ENCODE measurements around the gene DYNC1H1.
"Not testable (repeated sequence)": the region's sequence is repeated elsewhere in the genome, so short reads cannot be mapped to it uniquely, and the experiment has no call there.

Gene DYNC1H1

DNA sequence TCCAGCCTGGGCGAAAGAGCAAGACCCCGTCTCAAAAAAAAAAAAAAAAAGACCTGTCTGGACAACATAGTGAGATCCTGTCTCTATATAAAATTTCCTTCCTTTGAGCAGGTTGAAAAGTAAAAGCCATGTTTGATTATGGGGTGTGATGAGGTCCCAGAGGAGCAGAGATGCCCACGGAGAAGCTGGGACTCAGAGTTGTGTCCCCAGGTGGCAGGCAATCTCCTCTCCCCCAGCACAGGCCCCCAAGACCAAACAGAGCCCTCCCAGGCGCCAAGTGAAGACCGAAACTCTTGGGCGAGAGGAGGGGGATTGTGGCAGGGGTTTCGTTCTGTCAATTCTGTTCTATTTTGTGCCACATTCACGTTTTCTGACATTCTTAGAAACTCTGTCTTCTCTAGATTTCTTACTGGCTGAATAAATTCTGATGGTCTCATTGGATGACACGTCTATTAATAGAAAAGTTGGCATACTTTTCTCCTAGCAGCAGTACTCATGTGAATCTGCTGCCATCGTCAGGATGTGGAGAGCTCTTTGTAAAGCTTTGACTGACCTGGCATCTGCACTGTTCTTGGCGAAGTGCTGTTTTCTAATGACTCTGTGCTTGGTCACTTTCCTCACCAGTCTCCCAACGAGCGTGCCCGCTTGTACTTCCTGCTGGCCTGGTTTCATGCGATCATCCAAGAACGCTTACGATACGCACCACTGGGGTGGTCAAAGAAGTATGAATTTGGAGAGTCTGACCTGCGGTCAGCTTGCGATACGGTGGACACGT lies 79.1 kb downstream of the DYNC1H1 start:
- DNase-seq = no peak

DNA sequence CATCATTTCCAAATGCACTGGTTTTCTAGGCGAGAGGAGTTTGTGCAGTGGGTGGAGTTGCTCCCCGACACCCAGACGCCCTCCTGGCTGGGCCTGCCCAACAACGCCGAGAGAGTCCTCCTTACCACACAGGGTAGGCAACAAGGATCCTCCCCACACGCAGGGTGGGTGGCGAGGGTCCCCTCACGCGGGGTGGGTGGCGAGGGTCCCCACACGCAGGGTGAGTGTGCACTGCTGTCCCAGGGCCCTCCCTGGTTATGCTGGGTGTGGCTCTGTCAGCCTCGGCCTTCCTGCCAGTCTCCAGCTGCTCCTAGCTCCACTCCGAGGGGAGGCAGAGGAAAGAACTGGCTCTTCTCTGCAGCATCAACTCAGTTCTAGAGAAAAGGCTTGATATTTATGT lies 80.2 kb downstream of the DYNC1H1 start:
- DNase-seq = no peak

DNA sequence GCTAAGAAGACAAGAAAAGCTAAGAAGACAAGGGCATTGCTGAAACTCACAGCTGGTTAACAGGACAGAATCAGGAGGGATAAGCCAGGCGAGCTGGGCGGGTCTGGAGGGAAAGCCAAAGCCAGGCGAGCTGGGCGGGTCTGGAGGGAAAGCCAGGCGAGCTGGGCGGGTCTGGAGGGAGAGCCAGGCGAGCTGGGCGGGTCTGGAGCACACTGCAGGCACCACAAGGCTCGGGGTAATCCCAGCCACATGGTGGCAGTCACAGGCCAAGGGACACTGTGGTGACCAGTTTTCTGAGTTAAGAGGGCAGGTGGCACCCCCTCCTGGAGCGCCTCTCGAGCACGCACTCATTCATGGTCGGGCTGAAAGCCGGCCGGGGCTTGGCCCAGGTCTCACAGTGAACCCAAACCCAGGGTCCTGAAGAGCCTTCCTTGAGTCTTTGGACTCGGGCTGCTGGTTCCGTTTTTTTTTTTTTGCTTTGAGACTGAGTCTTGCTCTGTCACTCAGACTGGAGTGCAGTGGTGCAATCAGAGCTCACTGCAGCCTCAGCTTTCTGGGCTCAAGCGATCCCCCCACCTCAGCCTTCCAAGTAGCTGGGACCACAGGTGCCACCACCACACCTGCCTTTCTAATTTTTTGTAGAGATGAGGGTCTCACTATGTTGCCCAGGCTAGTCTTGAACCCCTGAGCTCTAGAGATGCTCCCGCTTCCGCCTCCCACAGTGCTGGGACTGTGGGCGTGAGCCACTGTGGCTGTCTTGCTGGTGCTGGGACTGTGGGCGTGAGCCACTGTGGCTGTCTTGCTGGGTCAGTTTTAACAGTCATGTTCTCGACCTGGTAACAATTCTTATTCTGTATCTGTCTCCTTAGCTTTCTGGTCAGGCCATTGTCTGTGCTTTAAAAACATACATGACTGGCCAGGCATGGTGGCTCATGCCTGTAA lies 82.2 kb downstream of the DYNC1H1 start:
- no peak for DNase-seq

DNA sequence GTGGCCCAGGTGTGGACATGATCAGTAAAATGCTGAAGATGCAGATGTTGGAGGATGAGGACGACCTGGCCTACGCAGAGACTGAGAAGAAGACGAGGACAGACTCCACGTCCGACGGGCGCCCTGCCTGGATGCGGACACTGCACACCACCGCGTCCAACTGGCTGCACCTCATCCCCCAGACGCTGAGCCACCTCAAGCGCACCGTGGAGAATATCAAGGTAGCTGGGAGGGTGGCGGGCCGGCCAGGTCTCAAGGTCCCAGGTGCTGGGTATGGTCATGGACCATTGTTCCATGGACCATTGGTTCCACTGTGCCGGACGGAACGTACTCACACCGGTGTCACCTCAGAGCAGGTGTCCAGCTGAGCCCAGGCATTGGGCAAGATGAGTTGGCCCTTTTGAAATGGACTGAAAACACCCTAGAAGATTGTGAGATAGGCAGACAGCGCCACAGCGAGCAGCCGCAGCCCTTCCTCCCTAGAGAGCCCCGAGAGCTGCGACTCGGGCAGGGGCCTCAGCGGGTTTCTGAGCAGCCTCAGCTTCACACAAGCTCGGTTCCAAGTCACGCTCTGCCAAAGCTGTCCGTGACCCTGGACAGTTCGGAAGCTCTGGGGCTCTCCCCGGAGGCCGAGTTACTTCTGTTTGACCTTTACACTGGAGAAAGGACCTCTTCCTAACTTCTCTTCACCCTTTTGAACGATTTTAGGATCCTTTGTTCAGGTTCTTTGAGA lies 83.6 kb downstream of the DYNC1H1 start:
- DNase-seq = no peak

DNA sequence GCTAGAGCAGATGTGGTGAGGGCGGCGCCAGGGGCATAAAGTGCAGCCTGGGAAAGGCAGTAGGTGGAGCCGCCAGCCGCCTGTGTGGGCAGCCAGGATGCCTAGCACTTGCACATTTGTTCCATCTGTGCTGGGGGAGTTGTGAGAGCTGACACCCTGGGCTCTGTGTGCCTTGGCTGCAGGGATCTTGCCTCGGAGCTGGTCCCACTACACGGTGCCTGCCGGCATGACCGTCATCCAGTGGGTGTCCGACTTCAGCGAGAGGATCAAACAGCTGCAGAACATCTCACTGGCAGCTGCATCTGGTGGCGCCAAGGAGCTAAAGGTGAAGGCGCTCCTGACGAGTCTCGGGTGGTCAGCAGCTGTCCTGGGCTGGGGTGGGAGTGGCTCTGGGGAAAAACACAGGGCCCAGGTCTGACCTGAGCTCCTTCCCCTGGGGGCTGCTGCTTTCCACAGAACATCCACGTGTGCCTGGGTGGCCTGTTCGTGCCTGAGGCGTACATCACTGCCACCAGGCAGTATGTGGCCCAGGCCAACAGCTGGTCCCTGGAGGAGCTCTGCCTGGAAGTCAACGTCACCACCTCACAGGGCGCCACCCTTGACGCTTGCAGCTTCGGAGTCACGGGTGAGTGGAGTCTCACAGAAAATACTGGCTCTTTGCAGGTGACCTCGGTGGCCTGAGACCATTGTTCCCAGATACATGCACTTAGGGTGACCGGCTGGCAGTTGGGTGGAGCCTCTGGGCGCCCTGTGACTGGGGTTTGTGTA lies 85.1 kb downstream of the DYNC1H1 start:
- DNase-seq = no peak

DNA sequence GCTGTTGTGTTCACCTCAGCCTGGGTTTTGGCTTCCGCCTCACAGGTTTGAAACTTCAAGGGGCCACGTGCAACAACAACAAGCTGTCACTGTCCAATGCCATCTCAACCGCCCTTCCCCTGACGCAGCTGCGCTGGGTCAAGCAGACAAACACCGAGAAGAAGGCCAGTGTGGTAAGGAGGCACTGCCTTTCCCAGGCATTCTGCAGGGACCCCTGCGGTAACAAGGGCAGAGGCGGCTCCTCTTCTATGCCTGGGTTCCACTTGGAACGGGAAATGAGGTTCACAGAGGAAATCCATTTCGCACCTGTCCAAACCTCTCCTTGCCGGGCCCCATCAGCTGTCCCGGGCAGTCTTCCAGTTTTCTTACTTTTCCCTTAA lies 85.6 kb downstream of the DYNC1H1 start:
- no peak for DNase-seq

DNA sequence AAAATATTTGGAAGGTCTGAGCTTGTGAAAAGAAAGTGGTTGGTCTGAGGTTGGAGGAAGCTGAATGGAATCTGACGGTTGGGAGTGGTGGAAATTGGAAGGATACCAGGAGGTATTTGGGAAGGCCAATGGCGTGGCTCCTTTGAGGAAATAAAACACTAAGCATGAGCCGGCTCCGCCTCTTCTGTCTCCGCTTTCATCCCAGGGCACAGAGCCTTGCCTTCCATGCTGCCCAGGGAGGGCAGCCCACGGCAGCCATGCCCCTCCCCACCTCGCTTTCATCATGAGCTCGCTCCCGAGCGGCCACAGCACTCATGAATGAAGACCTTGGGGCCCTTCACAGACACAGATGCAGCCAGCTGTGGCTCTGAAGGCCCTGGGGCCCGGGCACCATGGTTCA lies 86.3 kb downstream of the DYNC1H1 start:
- no peak for DNase-seq

DNA sequence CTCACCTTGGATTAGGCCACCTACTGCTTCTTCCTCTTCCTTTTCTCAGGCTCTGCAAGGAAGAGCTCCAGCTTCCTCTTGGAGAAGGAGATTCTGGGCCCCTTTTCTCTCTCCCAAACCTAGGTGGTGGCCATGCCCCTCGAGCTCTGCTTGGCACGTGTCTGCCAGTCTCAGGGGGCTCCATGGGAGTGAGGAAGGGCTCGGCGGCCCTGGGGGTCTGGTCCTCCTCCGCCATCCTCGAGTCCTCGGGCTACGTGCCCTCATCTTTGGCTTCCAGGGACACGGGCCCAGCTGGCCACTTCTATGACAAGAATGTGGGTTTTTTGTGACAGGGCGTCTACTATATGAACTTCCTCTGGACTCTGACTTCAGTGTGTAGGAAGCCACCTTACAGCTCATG lies 88.1 kb downstream of the DYNC1H1 start:
- DNase-seq = no peak

DNA sequence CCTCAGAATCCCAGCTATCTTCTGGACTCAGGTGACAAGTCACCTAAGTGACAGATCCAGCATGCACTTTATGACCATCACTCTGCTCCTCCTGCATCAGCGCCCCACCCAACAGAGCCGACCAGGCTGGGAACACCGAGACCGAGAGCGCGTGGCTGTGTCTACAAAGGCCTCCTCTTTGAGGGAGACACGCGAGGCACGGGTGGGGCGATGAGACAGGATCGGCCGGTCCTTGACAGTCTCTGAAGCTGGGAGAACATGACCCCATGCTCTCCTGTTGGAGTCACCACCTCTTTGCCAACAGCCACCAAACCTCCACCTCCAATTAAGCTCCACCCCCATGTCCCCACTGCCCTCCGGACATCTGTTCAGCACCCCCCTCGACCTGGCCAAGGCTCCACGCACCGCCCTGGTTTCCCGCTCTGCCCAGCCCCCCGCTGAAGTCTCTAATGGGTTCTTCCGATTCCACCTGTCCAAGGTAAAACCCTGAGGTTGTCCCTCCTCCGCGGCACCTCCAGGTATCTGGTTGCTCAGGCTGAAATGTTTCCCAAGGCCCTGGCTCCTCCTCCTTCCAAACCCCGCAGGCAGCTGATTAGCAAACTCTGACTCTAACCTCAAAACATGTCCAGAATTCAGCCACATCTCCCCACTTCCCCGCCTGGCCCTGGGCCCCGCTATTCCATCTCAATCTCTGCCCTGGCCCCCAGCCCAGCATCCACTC lies 91.0 kb downstream of the DYNC1H1 start:
- no peak for DNase-seq

DNA sequence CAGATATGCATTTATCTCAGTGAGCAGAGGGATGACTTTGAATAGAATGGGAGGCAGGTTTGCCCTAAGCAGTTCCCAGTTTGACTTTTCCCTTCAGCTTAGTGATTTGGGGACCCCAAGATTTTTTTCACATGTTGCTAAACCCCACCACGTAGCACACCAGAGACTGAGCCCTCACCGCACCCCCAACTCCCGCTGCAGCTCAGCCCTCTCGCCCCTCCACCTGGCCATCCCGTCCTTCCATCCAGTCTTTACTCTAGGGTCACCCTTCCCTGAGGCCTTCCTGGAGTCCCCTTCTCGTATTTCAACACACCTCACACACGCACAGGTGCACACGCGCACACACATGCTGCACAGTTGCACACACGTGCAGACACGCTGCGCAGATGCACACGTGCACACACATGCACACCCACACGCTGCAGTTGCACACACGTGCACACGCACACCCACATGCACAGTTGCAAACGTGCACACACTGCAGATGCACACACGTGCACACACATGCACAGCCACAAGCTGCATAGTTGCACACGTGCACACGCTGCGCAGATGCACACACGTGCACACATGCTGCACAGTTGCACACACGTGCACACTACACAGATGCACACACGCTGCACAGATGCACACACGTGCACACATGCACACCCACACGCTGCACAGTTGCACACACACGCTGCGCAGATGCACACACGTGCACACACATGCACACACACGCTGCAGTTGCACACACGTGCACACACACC lies 92.5 kb downstream of the DYNC1H1 start:
- no peak for DNase-seq

DNA sequence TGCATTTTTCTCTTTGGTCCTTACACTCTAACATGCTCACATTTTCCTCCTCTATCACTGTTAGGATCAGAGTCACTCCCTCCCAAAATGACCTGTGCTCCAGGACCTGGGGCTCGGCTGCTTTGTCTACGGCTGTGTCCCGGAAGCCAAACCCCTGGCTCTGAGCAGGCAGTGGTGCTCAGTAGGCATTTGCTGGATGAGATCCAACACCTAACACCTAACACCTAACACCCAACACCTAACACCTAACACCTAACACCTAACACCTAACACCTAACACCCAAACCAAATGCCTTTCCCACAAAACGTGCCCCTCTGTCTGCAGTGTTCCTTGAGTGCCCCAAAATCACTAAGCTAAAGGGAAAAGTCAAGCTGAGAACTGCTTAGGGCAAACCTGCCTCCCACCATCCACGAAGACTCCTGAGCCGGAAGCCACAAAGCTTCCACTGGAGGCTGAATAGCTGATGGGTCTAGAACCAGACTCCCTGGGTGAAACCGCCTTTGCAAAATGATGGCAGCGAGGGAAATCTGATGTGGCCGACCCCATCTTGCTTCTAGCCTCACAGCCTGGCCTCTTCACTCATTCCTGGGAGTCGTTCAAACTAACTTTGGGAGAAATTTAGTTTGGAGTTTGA lies 93.2 kb downstream of the DYNC1H1 start:
- DNase-seq = no peak

DNA sequence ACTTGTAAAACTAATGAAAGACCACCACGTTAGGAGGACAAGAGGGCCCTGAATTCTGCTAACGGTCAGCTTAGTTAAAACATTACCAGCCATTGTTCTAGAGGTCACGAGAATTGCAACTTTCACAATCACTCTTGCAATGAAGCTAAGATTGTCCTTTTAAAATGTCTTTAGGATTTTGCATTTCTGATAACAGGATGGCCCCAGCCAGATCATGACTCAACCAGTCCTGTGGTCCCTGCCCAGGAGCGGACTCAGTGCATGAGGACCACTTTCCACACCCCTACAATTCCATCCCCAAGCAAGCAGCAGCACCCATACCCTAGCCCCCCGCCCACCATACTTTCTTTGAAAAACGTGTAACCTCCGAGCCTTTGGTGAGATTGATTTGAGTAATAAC lies 93.8 kb downstream of the DYNC1H1 start:
- no peak for DNase-seq

DNA sequence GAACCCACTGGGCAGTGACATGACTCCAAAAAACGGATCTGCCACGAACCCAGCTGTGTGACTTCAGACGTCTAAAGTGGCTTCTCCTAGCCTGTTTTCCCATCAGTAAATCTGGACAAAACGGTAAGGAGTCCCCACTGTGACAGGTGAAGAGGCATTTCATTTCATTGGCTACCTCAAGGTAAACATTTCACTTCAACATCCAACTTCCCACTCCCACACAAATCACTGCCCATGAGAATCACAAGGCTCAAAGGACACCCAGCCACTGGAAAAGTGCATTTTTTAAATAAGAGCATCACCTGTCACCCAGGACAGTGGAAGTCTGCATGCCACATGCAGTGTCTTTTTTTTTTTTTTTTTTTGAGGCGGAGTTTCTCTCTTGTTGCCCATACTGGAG lies 94.6 kb downstream of the DYNC1H1 start:
- no peak for DNase-seq

DNA sequence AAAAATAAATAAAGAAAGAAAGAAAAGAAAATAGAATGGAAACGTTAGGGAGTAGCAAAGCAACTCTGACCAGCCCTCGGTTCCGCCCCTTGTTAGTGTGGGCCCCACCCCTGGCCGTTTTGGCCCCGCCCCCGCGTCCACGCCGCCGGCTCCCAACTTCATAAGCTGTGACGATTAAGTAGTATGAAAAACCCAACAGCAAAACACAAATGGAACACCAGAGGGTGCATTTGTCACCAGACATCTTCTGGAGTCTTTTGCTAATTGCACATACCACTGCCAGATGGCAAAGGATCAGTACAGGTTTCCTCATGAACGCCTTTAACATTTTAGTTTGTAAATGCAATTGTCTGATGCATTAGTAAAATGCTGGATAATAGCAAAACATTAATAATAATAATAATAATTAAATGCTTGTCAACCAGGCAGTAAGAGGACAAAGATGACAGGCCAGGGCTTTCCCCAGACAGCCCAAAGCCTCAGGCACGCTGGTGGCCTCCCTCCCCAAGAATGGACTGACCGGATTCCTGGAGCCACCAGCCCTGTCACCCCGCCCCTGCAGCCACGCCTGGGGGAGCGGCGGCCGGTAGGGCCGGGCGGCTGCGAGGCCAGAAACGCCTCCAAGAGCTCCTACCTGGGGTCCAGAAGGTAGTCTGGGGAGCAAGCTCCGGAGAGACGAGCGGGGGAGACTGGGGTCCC lies 98.9 kb downstream of the DYNC1H1 start:
- peak; percentile 23 for DNase-seq

DNA sequence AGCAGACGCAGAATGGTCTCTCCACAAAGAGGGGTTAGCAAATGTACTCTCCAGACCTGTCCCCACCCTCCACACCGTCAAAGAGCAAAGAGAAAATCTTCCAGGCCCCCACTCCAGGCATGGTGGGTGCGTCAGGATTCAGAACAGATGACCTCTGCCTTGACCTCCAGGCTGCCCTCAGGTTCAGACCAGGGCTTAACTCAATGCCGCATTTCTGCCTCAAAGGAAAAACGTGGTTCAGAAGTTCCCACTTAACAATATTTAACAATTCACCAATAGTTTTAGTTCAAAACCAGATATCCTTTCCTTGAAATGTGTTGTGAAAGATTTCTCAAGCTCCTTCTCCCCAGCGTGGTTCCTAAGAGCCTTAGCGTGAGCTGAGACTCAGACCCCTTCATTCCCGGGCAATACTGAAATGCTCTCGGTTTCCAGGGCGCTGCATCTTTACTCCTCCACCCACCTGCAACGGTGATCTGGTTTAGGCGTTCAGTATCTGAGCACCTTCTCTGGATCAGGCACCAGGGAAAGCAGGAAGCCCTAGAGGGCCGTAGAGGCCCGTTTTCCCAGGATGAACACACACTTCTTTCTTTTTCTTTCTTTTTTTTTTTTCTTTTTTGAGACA lies 99.5 kb downstream of the DYNC1H1 start:
- DNase-seq = no peak

DNA sequence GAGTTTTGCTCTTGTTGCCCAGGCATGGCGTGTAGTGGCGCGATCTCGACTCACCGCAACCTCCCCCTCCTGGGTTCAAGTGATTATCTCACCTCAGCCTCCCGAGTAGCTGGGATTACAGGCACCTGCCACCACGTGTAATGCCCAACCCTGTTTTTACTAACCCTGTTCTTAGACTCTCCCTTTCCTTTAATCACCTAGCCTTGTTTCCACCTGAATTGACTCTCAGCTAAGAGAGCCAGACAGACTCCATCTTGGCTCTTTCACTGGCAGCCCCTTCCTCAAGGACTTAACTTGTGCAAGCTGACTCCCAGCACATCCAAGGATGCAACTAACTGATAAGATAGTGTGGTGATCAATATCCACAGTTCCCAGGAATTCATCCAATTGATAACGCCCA lies 100.2 kb downstream of the DYNC1H1 start:
- not testable (repeated sequence) for DNase-seq

DNA sequence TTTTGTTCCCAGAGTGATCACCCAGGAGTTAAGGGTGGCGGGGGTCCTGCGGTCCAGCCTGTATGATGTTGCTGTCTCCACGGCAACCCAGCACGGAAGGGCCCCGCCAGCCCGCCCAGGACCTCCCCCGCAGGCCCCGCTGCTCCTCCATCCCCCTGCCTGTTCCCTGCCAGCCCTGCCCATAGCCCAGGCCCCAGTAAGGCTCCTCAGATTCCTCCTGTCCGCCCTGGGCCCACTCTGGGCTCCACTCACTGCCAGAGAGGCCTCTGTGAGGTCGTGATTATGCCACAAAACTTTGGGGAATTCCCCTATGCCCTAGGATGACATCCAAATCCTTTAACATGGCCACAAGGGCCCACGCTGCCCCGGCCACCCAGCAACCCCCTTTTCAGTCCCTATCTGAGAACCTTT lies 101.7 kb downstream of the DYNC1H1 start:
- no peak for DNase-seq

DNA sequence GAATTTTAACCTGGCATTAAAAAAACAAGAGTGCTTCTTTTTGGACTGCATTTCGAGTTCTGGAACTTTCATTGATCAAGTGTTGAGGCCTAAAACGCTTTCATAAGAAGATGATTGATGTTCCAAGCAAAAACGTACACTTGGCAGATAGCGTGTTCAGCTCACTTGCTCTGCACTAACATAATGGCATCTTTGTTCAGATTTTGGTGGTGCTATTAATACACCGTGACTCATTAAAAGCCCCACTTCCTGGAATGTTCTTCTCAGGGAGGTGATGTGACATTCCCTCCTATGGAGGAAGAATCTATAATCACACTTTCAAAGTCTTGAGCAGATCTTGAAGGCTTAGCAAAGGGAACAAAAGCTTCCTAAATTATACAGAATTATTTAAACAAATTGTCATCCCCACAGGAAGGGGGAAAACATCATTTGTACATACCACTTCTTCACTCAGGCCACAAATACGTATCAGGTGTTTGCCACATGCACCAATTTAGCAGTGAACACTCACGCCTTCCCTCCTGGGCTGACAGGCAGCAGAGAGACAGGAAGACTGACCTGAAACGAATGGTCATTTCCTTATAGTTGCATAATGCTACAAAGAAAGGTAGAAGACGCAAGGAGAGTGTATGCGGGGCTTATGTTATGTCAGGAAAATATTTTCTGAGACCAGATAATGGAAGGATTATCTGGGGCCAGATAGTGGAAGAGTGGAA lies 107.1 kb downstream of the DYNC1H1 start:
- DNase-seq = no peak

DNA sequence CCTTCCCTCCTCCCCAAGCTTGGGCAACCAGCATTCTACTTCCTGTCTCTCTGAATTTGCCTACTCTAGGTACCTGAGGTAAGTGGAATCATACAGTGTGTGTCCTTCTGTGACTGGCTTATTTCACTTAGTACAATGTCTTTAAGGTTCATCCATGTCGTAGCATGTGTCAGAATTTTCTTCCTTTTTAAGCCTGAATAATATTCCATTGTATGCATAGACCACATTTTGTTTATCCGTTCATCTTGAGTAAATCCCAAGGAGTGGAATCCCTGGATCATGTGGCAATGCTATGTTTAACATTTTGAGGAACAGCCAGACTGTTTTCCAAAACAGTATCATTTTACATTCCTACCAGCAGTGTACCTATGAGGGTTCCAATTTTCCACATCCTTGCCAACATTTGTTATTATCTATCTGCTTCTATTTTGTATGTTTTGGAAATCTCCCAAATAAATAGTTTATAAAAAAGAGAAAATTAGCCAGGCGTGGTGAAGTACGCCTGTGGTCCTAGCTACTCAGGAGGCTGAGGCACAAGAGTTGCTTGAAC lies 110.1 kb downstream of the DYNC1H1 start:
- DNase-seq = no peak
